Urothelium cell line (cell line): ENCODE data around the gene PPP1R9A.
"Not testable (repeated sequence)": the region's sequence is repeated elsewhere in the genome, so short reads cannot be mapped to it uniquely, and the experiment has no call there.

Experiments used
- DNase-seq: peaks from one replicate; pipeline ENCODE4 v3.0.0; 2011; ENCODE audit warnings: low spot score, mixed read lengths
- FAIRE-seq: peaks from 2 replicates; lab custom pipeline; 2011; peaks lifted over from hg19 to GRCh38; lab: Jason Lieb, UNC

The PPP1R9A gene

GRCh38 chr7:94972296-94972695, 64.9 kb downstream of the PPP1R9A start:
- FAIRE-seq (no peak), DNase-seq (peak; percentile 27)

- DNase-seq: no peak
- no peak for FAIRE-seq
Measured at GRCh38 chr7:94973844-94974243, 66.5 kb downstream of the PPP1R9A start.

GRCh38 chr7:94974423-94974822, 67.0 kb downstream of the PPP1R9A start:
- no peak for FAIRE-seq
- no peak for DNase-seq

GRCh38 chr7:94975336-94975735, 67.9 kb downstream of the PPP1R9A start:
- DNase-seq: no peak
- no peak for FAIRE-seq

GRCh38 chr7:94980418-94981142, 73.2 kb downstream of the PPP1R9A start:
- FAIRE-seq (no peak), DNase-seq (no peak)

GRCh38 chr7:94995921-94996320, 88.5 kb downstream of the PPP1R9A start:
- DNase-seq (no peak), FAIRE-seq (no peak)

GRCh38 chr7:94996369-94996768, 89.0 kb downstream of the PPP1R9A start:
- DNase-seq (no peak), FAIRE-seq (no peak)

GRCh38 chr7:94997547-94997946, 90.2 kb downstream of the PPP1R9A start:
- no peak for FAIRE-seq
- no peak for DNase-seq

- no peak for FAIRE-seq
Measured at GRCh38 chr7:94998266-94999068, 91.1 kb downstream of the PPP1R9A start.

GRCh38 chr7:94999069-94999351, 91.6 kb downstream of the PPP1R9A start:
- DNase-seq (no peak), FAIRE-seq (no peak)

More at GRCh38 chr7:94998266-94999068, 91.1 kb downstream of the PPP1R9A start:
- DNase-seq: no peak

GRCh38 chr7:94999601-95000000, 92.2 kb downstream of the PPP1R9A start:
- FAIRE-seq: not testable (repeated sequence)

GRCh38 chr7:95001258-95001657, 93.9 kb downstream of the PPP1R9A start:
- no peak for FAIRE-seq
- no peak for DNase-seq

More at GRCh38 chr7:94999601-95000000, 92.2 kb downstream of the PPP1R9A start:
- not testable (repeated sequence) for DNase-seq

GRCh38 chr7:95001815-95002561, 94.6 kb downstream of the PPP1R9A start:
- FAIRE-seq (no peak), DNase-seq (no peak)

- no peak for DNase-seq
- FAIRE-seq: no peak
Measured at GRCh38 chr7:95002775-95003174, 95.4 kb downstream of the PPP1R9A start.

- FAIRE-seq (peak; percentile 91), DNase-seq (no peak)
Measured at GRCh38 chr7:95004618-95005247, 97.3 kb downstream of the PPP1R9A start.

- FAIRE-seq (no peak), DNase-seq (no peak)
Measured at GRCh38 chr7:95006010-95006409, 98.6 kb downstream of the PPP1R9A start.

- not testable (repeated sequence) for FAIRE-seq, DNase-seq
Measured at GRCh38 chr7:95008773-95009172, 101.4 kb downstream of the PPP1R9A start.

GRCh38 chr7:95011146-95011928, 103.9 kb downstream of the PPP1R9A start:
- DNase-seq: peak; percentile 60
- FAIRE-seq: no peak

GRCh38 chr7:95011995-95012394, 104.6 kb downstream of the PPP1R9A start:
- FAIRE-seq: peak; percentile 85
- DNase-seq: no peak

GRCh38 chr7:95018021-95018420, 110.6 kb downstream of the PPP1R9A start:
- no peak for DNase-seq
- peak; percentile 30 for FAIRE-seq
